HT-29 (cell line): ENCODE measurements around the gene SHCBP1L. TPM values are rescaled to one million over a fixed set of nuclear protein-coding genes. Genes with fewer than 3 reads are reported as not detected.

Source experiments
- small RNA-seq: library from RNA; depleted of rRNA; stranded (forward); fragments of <200 nt; gene quantifications from one replicate; pipeline ENCODE3, GENCODE V24; 2014
- total RNA-seq: library from RNA; depleted of rRNA; stranded (reverse); fragments of >200 nt; shearing (Covaris generic); gene quantifications from 2 replicates; pipeline ENCODE4 v1.2.3, GENCODE V29; 2014; rRNA removed

Gene SHCBP1L
- total RNA-seq, 1 experiment from 2014 or later, result not detected

Small RNA genes within 50 kb of the gene (small RNA-seq; reads per million reads assigned to genes)
- gene HMGN1P4 (not detected), gene RNU6-41P (not detected)

Other genes starting within 250 kb of the SHCBP1L start
- 0.86 and 3.0 TPM in 2 replicates for gene NPL, start 163.4 kb downstream of the SHCBP1L start, total RNA-seq
- 115 and 131 TPM in 2 replicates for gene DHX9, start 113.8 kb downstream of the SHCBP1L start, total RNA-seq
- 12.1 and 13.1 TPM in 2 replicates for gene LAMC1, start 70.3 kb upstream of the SHCBP1L start, total RNA-seq
- 4.3 and 5.0 TPM in 2 replicates for gene LAMC2, start 233.1 kb upstream of the SHCBP1L start, total RNA-seq